ENCODE measurements around the gene MFSD12. TPM values are rescaled to one million over a fixed set of nuclear protein-coding genes. Genes with fewer than 3 reads are reported as not detected.

The MFSD12 gene
- total RNA-seq, 1 experiment from 2014 or later: 131 TPM

- CTCF ChIA-PET: no interaction called here
- Histone ChIP-seq H3K36me3 (ENCODE audit: control insufficient read depth in 1 of 2, insufficient read depth in 2 of 2, low read length in 2 of 2) (peaks cover 18 to 28% of the 10 kb centered on the region in 2 experiments), H3K4me1 (ENCODE audit: control insufficient read depth in 1 of 2, insufficient read depth in 2 of 2, low read length in 2 of 2) (no peaks in the 10 kb centered on the region), H2AFZ (ENCODE audit: low read depth, low read length, poor library complexity, severe bottlenecking) (no peak overlapping the region), H4K20me1 (ENCODE audit: insufficient read depth) (no peaks in the 10 kb centered on the region), H3K27me3 (ENCODE audit: insufficient read depth, low read length) (no peaks in the 10 kb centered on the region), H3K4me3 (replicated peaks in 1 of 2; ENCODE audit: low read depth in 1 of 2, low read length in 2 of 2) (no peak overlapping the region), H3K4me2 (ENCODE audit: low read length) (no peak overlapping the region), H3K9ac (ENCODE audit: low read length) (no peak overlapping the region), H3K79me2 (ENCODE audit: insufficient read depth, low read length) (no peaks in the 10 kb centered on the region), H3K9me2 (ENCODE audit: insufficient read depth) (no peaks in the 10 kb centered on the region), H3K9me3 (ENCODE audit: control insufficient read depth in 1 of 2, insufficient read depth in 1 of 2, low read depth in 1 of 2, low read length in 2 of 2) (no peaks in the 10 kb centered on the region), H3K27ac (ENCODE audit: low read depth, low read length) (no peak overlapping the region)
- intact Hi-C loops (cut with micrococcal nuclease): no loop called here
- RAD21 ChIA-PET (ENCODE audit: low non-redundant PET in 1 of 2, low total read pairs in 2 of 2, uncharacterized antibody in 2 of 2, unreplicated experiment in 2 of 2): no interaction called here
- BruUV-seq (replicated peaks): no TSS peak
- DNase-seq (ENCODE audit: low read depth, low spot score): no peak
- no peak for ATAC-seq
- POLR2A ChIA-PET: no interaction called here
- TF ChIP-seq CEBPB (IDR thresholded peaks at IDR 0.05; ENCODE audit: low read depth) (no peak), TCF7L2 (IDR thresholded peaks at IDR 0.05; ENCODE audit: borderline replicate concordance, extremely low read depth, insufficient read depth, insufficient read length) (no peak), ZNF274 (IDR thresholded peaks at IDR 0.05; ENCODE audit: low read depth, low read length) (no peak), FOSL1 (IDR thresholded peaks at IDR 0.05; ENCODE audit: low read depth) (no peak), EGR1 (IDR thresholded peaks at IDR 0.05; ENCODE audit: low read depth) (no peak), SP1 (IDR thresholded peaks at IDR 0.05; ENCODE audit: low read depth) (no peak), JUND (IDR thresholded peaks at IDR 0.05) (no peak), MAX (IDR thresholded peaks at IDR 0.05) (no peak), SIN3A (IDR thresholded peaks at IDR 0.05; ENCODE audit: low read depth) (no peak), RAD21 (IDR thresholded peaks at IDR 0.05; ENCODE audit: low read depth) (no peak), POLR2AphosphoS5 (IDR thresholded peaks at IDR 0.05; ENCODE audit: low read depth, low read length) (no peak), POLR2A (IDR thresholded peaks at IDR 0.05; ENCODE audit: borderline replicate concordance, extremely low read depth, insufficient read depth, insufficient read length) (no peak), CTCF (IDR thresholded peaks at IDR 0.05 in 2 of 3, conservative IDR thresholded peaks at IDR 0.05 in 1 of 3; ENCODE audit: borderline replicate concordance in 1 of 3, insufficient read depth in 1 of 3, low read depth in 2 of 3, low read length in 2 of 3) (no peak), REST (IDR thresholded peaks at IDR 0.05; ENCODE audit: low read depth) (no peak), CBX3 (IDR thresholded peaks at IDR 0.05; ENCODE audit: low read depth) (no peak)
Observed at GRCh38 chr19:3528539-3529211, 28.7 kb downstream of the MFSD12 start.
